WTC11 (cell line): Measurements from ENCODE around the gene ALG14. TPM values are rescaled to one million over a fixed set of nuclear protein-coding genes. Genes with fewer than 3 reads are reported as not detected.

Source experiments
- ATAC-seq: fragments of 200-7000 bp; cut with Tn5 transposase; 2 replicates; pipeline ENCODE4 v1.10.0; 2021; ENCODE audit warnings: mild to moderate bottlenecking, moderate library complexity
- CTCF ChIA-PET: fragments of 300-600 bp; sonication (Branson Sonifier 250); formaldehyde crosslinking; loops from one replicate; lab custom pipeline; 2021; ENCODE audit warnings: antibody characterized with exemption; lab: Charles Lee
- POLR2A ChIA-PET: fragments of 350-600 bp; sonication (Branson Sonifier 250); formaldehyde crosslinking; loops from one replicate; lab custom pipeline; 2021; ENCODE audit warnings: antibody characterized with exemption; lab: Charles Lee
- DNase-seq: peaks from one replicate; pipeline ENCODE4 v3.0.0; 2021; ENCODE audit warnings: low spot score
- H3K27ac Mint-ChIP-seq: 2 replicates; pipeline ENCODE4 v1.8.0; 2021; ENCODE audit warnings: mixed read lengths
- H3K27me3 Mint-ChIP-seq: 2 replicates; pipeline ENCODE4 v1.8.0; 2021; ENCODE audit warnings: low read depth, mild to moderate bottlenecking, moderate library complexity, mixed read lengths
- H3K36me3 Mint-ChIP-seq: 2 replicates; pipeline ENCODE4 v1.8.0; 2021; ENCODE audit warnings: mixed read lengths
- H3K4me1 Mint-ChIP-seq: 2 replicates; pipeline ENCODE4 v1.8.0; 2022; ENCODE audit warnings: mixed read lengths
- H3K4me3 Mint-ChIP-seq: 2 replicates; pipeline ENCODE4 v1.8.0; 2021; ENCODE audit warnings: mild to moderate bottlenecking, moderate library complexity, mixed read lengths
- H3K9me3 Mint-ChIP-seq: 2 replicates; pipeline ENCODE4 v1.8.0; 2021; ENCODE audit warnings: mixed read lengths
- ETV6 ChIP-seq: sonication (generic); formaldehyde crosslinking; IDR thresholded peaks from 2 replicates; pipeline ENCODE4 v1.8.1; 2022; ENCODE audit warnings: mild to moderate bottlenecking, missing genetic modification reagents
- MXD4 ChIP-seq: fragments of 250-450 bp; sonication (Bioruptor Pico); IDR thresholded peaks from 2 replicates; pipeline ENCODE4 v1.8.0; 2021; ENCODE audit warnings: mild to moderate bottlenecking, moderate library complexity, borderline replicate concordance
- MYBL2 ChIP-seq: sonication (generic); formaldehyde crosslinking; IDR thresholded peaks from 2 replicates; pipeline ENCODE4 v1.8.1; 2023; ENCODE audit warnings: mild to moderate bottlenecking, moderate library complexity, missing genetic modification reagents
- NFATC4 ChIP-seq: fragments of 250-450 bp; sonication (Bioruptor Pico); IDR thresholded peaks from 2 replicates; pipeline ENCODE4 v1.9.0; 2021; ENCODE audit warnings: mild to moderate bottlenecking
- NFE2L1 ChIP-seq: sonication (generic); formaldehyde crosslinking; IDR thresholded peaks from 2 replicates; pipeline ENCODE4 v1.8.1; 2023; ENCODE audit warnings: missing genetic modification reagents
- OVOL2 ChIP-seq: fragments of 250-450 bp; sonication (Bioruptor Pico); IDR thresholded peaks from 2 replicates; pipeline ENCODE4 v1.9.0; 2021; ENCODE audit warnings: mild to moderate bottlenecking, borderline replicate concordance
- TP53 ChIP-seq: sonication (generic); formaldehyde crosslinking; IDR thresholded peaks from 2 replicates; pipeline ENCODE4 v1.8.1; 2023; ENCODE audit warnings: mild to moderate bottlenecking, missing genetic modification reagents
- ZNF232 ChIP-seq: sonication (generic); formaldehyde crosslinking; IDR thresholded peaks from 2 replicates; pipeline ENCODE4 v1.8.0; 2022; ENCODE audit warnings: mild to moderate bottlenecking, missing genetic modification reagents
- ZNF263 ChIP-seq: sonication (generic); formaldehyde crosslinking; IDR thresholded peaks from 2 replicates; pipeline ENCODE4 v1.8.1; 2022; ENCODE audit warnings: low read depth, mild to moderate bottlenecking, moderate library complexity, missing genetic modification reagents
- ZNF396 ChIP-seq: fragments of 250-450 bp; sonication (Bioruptor Pico); IDR thresholded peaks from 2 replicates; pipeline ENCODE4 v1.8.0; 2021; ENCODE audit warnings: mild to moderate bottlenecking, moderate library complexity, borderline replicate concordance
- ZNF416 ChIP-seq: fragments of 250-450 bp; sonication (Bioruptor Pico); IDR thresholded peaks from 2 replicates; pipeline ENCODE4 v1.9.0; 2021; ENCODE audit warnings: mild to moderate bottlenecking, inconsistent platforms
- ZNF671 ChIP-seq: fragments of 250-450 bp; sonication (Bioruptor Pico); IDR thresholded peaks from 2 replicates; pipeline ENCODE4 v1.8.0; 2021; ENCODE audit warnings: mild to moderate bottlenecking
- total RNA-seq: library from RNA; stranded (reverse); gene quantifications from 3 replicates; pipeline ENCODE4 v1.2.3, GENCODE V29; 2021
- TF ChIP-seq, protein P1 (sequence below): fragments of 200-600 bp; IDR thresholded peaks from 2 replicates; pipeline ENCODE4 v1.8.0; 2022; ENCODE audit warnings: antibody characterized with exemption
- TF ChIP-seq, protein P2 (sequence below): sonication (generic); formaldehyde crosslinking; IDR thresholded peaks from 2 replicates; pipeline ENCODE4 v1.8.1; 2022; ENCODE audit warnings: low read depth, missing genetic modification reagents, borderline replicate concordance
- TF ChIP-seq, protein P3 (sequence below): sonication (generic); formaldehyde crosslinking; IDR thresholded peaks from 2 replicates; pipeline ENCODE4 v1.8.1; 2022; ENCODE audit warnings: missing genetic modification reagents, borderline replicate concordance
- TF ChIP-seq, protein P4 (sequence below): sonication (generic); formaldehyde crosslinking; IDR thresholded peaks from 2 replicates; pipeline ENCODE4 v1.8.1; 2022; ENCODE audit warnings: mild to moderate bottlenecking, missing genetic modification reagents, moderate library complexity, borderline replicate concordance
- TF ChIP-seq, protein P5 (sequence below): sonication (generic); formaldehyde crosslinking; IDR thresholded peaks from 2 replicates; pipeline ENCODE4 v1.8.1; 2023; ENCODE audit warnings: mild to moderate bottlenecking, moderate library complexity, missing genetic modification reagents
- TF ChIP-seq, protein P6 (sequence below): sonication (generic); formaldehyde crosslinking; IDR thresholded peaks from 2 replicates; pipeline ENCODE4 v1.8.0; 2022; ENCODE audit warnings: missing genetic modification reagents
- TF ChIP-seq, protein P7 (sequence below): sonication (generic); formaldehyde crosslinking; IDR thresholded peaks from 2 replicates; pipeline ENCODE4 v1.8.1; 2023; ENCODE audit warnings: mild to moderate bottlenecking, missing genetic modification reagents
- TF ChIP-seq, protein P8 (sequence below): sonication (generic); formaldehyde crosslinking; IDR thresholded peaks from 2 replicates; pipeline ENCODE4 v1.8.0; 2023; ENCODE audit warnings: missing genetic modification reagents

The ALG14 gene
- total RNA-seq, 1 experiment from 2014 or later, result 2.3 TPM

DNA sequence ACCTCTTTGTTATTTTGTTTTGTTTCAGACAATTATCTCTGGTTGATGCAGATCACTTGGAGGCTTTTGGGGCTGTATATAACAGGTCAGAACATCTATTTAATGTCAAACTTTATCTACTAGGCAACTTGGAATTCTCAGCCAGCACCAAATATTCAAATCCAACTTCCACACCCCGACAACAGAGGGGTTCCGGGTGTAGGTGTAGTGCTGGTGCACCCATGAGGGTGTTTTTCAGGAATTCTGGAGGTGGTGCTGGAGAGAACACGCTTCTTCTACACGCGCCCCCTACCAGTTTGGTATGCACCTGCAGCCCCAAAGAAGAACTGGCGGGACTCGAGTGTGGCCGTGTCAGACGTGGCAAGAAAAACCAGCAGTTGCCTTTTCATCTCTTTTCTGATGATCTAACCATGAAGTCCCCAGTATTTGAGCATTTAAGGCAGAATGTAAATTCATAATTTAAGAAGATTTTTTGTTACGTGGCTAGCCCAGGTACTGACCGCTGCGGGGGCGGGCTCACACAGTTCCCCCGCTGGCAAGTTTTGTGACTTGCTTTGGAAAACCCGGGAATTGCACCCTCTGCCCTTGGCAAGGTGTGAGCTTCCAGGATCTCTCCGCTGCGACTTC, 43.9 kb upstream of the ALG14 start:
- H3K4me3 Mint-ChIP-seq, result peak overlapping the region; percentile 92
- H3K4me1 Mint-ChIP-seq, result peaks cover 20% of the 10 kb centered on the region
- DNase-seq (peak; percentile 73), ATAC-seq (peak; percentile 74)
- TF ChIP-seq, protein P1, sequence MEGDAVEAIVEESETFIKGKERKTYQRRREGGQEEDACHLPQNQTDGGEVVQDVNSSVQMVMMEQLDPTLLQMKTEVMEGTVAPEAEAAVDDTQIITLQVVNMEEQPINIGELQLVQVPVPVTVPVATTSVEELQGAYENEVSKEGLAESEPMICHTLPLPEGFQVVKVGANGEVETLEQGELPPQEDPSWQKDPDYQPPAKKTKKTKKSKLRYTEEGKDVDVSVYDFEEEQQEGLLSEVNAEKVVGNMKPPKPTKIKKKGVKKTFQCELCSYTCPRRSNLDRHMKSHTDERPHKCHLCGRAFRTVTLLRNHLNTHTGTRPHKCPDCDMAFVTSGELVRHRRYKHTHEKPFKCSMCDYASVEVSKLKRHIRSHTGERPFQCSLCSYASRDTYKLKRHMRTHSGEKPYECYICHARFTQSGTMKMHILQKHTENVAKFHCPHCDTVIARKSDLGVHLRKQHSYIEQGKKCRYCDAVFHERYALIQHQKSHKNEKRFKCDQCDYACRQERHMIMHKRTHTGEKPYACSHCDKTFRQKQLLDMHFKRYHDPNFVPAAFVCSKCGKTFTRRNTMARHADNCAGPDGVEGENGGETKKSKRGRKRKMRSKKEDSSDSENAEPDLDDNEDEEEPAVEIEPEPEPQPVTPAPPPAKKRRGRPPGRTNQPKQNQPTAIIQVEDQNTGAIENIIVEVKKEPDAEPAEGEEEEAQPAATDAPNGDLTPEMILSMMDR, result peak; percentile 58
- TF ChIP-seq, protein P2, sequence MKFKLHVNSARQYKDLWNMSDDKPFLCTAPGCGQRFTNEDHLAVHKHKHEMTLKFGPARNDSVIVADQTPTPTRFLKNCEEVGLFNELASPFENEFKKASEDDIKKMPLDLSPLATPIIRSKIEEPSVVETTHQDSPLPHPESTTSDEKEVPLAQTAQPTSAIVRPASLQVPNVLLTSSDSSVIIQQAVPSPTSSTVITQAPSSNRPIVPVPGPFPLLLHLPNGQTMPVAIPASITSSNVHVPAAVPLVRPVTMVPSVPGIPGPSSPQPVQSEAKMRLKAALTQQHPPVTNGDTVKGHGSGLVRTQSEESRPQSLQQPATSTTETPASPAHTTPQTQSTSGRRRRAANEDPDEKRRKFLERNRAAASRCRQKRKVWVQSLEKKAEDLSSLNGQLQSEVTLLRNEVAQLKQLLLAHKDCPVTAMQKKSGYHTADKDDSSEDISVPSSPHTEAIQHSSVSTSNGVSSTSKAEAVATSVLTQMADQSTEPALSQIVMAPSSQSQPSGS (CRISPR knock-in tag), result no peak
- no peak for TF ChIP-seq NFE2L1 (CRISPR knock-in tag)
- CTCF ChIA-PET, result interaction anchor here (0.7 to 6.0 kb wide), 11 partner anchors 14 to 262 kb away, joined by 3 to 71 read pairs (median 4); partner anchors contain the start of genes ALG14 and RWDD3
- H3K27me3 Mint-ChIP-seq, result peaks cover 19% of the 10 kb centered on the region
- no peaks in the 10 kb centered on the region for H3K9me3 Mint-ChIP-seq
- no peaks in the 10 kb centered on the region for H3K36me3 Mint-ChIP-seq
- POLR2A ChIA-PET, result interaction anchor here (0.8 kb wide), 2 partner anchors 37 to 117 kb away, joined by 3 to 7 read pairs; partner anchors contain the start of gene RWDD3
- peak overlapping the region; percentile 83 for H3K27ac Mint-ChIP-seq

DNA sequence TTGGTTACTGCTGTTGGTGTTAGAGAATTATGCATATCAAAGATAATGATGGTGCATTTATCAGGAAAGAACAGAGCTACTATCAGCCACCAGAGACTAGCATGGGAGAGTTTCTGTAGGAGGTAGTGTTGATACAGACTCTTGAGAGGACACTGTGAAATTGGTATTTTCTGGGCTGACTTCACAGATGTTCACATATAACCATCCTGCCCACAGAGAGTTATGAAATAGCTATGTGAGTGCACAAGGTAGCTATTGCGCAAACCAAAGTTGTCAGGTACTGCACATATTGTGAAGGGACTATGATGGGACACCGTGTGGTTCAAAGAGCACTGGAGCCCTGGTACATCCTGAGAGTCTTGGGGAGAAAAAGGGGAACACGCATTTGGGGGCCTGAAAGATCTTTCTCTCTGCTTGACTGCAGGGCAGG, 43.0 kb upstream of the ALG14 start:
- H3K36me3 Mint-ChIP-seq, result no peaks in the 10 kb centered on the region
- no peaks in the 10 kb centered on the region for H3K9me3 Mint-ChIP-seq
- H3K4me1 Mint-ChIP-seq, result peaks cover 20% of the 10 kb centered on the region
- CTCF ChIA-PET, result interaction anchor here (0.8 to 6.0 kb wide), 5 partner anchors 11 to 261 kb away, joined by 3 to 71 read pairs (median 12); partner anchors contain the start of gene RWDD3
- DNase-seq (no peak), ATAC-seq (no peak)
- no peak overlapping the region for H3K4me3 Mint-ChIP-seq
- POLR2A ChIA-PET, result no interaction called here
- peaks cover 19% of the 10 kb centered on the region for H3K27me3 Mint-ChIP-seq
- H3K27ac Mint-ChIP-seq, result no peak overlapping the region
- TF ChIP-seq OVOL2 (CRISPR knock-in tag), result no peak
- TF ChIP-seq MYBL2 (CRISPR knock-in tag), result no peak
- TF ChIP-seq, protein P3, sequence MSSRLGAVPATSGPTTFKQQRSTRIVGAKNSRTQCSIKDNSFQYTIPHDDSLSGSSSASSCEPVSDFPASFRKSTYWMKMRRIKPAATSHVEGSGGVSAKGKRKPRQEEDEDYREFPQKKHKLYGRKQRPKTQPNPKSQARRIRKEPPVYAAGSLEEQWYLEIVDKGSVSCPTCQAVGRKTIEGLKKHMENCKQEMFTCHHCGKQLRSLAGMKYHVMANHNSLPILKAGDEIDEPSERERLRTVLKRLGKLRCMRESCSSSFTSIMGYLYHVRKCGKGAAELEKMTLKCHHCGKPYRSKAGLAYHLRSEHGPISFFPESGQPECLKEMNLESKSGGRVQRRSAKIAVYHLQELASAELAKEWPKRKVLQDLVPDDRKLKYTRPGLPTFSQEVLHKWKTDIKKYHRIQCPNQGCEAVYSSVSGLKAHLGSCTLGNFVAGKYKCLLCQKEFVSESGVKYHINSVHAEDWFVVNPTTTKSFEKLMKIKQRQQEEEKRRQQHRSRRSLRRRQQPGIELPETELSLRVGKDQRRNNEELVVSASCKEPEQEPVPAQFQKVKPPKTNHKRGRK (CRISPR knock-in tag), result no peak
- TF ChIP-seq MXD4, result no peak
- no peak for TF ChIP-seq ZNF416
- TF ChIP-seq, protein P4, sequence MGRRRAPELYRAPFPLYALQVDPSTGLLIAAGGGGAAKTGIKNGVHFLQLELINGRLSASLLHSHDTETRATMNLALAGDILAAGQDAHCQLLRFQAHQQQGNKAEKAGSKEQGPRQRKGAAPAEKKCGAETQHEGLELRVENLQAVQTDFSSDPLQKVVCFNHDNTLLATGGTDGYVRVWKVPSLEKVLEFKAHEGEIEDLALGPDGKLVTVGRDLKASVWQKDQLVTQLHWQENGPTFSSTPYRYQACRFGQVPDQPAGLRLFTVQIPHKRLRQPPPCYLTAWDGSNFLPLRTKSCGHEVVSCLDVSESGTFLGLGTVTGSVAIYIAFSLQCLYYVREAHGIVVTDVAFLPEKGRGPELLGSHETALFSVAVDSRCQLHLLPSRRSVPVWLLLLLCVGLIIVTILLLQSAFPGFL (CRISPR knock-in tag), result no peak
- TF ChIP-seq, protein P5, sequence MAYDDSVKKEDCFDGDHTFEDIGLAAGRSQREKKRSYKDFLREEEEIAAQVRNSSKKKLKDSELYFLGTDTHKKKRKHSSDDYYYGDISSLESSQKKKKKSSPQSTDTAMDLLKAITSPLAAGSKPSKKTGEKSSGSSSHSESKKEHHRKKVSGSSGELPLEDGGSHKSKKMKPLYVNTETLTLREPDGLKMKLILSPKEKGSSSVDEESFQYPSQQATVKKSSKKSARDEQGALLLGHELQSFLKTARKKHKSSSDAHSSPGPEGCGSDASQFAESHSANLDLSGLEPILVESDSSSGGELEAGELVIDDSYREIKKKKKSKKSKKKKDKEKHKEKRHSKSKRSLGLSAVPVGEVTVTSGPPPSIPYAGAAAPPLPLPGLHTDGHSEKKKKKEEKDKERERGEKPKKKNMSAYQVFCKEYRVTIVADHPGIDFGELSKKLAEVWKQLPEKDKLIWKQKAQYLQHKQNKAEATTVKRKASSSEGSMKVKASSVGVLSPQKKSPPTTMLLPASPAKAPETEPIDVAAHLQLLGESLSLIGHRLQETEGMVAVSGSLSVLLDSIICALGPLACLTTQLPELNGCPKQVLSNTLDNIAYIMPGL (CRISPR knock-in tag), result no peak
- no peak for TF ChIP-seq ETV6 (CRISPR knock-in tag)
- TF ChIP-seq, protein P6, sequence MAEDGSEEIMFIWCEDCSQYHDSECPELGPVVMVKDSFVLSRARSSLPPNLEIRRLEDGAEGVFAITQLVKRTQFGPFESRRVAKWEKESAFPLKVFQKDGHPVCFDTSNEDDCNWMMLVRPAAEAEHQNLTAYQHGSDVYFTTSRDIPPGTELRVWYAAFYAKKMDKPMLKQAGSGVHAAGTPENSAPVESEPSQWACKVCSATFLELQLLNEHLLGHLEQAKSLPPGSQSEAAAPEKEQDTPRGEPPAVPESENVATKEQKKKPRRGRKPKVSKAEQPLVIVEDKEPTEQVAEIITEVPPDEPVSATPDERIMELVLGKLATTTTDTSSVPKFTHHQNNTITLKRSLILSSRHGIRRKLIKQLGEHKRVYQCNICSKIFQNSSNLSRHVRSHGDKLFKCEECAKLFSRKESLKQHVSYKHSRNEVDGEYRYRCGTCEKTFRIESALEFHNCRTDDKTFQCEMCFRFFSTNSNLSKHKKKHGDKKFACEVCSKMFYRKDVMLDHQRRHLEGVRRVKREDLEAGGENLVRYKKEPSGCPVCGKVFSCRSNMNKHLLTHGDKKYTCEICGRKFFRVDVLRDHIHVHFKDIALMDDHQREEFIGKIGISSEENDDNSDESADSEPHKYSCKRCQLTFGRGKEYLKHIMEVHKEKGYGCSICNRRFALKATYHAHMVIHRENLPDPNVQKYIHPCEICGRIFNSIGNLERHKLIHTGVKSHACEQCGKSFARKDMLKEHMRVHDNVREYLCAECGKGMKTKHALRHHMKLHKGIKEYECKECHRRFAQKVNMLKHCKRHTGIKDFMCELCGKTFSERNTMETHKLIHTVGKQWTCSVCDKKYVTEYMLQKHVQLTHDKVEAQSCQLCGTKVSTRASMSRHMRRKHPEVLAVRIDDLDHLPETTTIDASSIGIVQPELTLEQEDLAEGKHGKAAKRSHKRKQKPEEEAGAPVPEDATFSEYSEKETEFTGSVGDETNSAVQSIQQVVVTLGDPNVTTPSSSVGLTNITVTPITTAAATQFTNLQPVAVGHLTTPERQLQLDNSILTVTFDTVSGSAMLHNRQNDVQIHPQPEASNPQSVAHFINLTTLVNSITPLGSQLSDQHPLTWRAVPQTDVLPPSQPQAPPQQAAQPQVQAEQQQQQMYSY (CRISPR knock-in tag), result no peak
- TF ChIP-seq, protein P7, sequence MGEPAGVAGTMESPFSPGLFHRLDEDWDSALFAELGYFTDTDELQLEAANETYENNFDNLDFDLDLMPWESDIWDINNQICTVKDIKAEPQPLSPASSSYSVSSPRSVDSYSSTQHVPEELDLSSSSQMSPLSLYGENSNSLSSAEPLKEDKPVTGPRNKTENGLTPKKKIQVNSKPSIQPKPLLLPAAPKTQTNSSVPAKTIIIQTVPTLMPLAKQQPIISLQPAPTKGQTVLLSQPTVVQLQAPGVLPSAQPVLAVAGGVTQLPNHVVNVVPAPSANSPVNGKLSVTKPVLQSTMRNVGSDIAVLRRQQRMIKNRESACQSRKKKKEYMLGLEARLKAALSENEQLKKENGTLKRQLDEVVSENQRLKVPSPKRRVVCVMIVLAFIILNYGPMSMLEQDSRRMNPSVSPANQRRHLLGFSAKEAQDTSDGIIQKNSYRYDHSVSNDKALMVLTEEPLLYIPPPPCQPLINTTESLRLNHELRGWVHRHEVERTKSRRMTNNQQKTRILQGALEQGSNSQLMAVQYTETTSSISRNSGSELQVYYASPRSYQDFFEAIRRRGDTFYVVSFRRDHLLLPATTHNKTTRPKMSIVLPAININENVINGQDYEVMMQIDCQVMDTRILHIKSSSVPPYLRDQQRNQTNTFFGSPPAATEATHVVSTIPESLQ (CRISPR knock-in tag), result no peak
- TF ChIP-seq TP53 (CRISPR knock-in tag), result no peak
- no peak for TF ChIP-seq NFATC4 (CRISPR knock-in tag)
- TF ChIP-seq ZNF396 (CRISPR knock-in tag), result no peak
- TF ChIP-seq ZNF671 (CRISPR knock-in tag), result no peak
- TF ChIP-seq ZNF263 (CRISPR knock-in tag), result no peak
- no peak for TF ChIP-seq ZNF232 (CRISPR knock-in tag)
- TF ChIP-seq, protein P8, sequence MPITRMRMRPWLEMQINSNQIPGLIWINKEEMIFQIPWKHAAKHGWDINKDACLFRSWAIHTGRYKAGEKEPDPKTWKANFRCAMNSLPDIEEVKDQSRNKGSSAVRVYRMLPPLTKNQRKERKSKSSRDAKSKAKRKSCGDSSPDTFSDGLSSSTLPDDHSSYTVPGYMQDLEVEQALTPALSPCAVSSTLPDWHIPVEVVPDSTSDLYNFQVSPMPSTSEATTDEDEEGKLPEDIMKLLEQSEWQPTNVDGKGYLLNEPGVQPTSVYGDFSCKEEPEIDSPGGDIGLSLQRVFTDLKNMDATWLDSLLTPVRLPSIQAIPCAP (CRISPR knock-in tag), result no peak
